Stimulated activated CD8-positive, alpha-beta memory T cell treated with anti-CD3 and anti-CD28 coated beads, Interleukin-15, amount 100 ng/mL, for 48 hours (primary cell): Measurements from ENCODE around the gene SLC9C2.
"Not testable (repeated sequence)": the region's sequence is repeated elsewhere in the genome, so short reads cannot be mapped to it uniquely, and the experiment has no call there.

Source experiments
- DNase-seq, 2 donors: peaks; one replicate each; pipeline ENCODE4 v3.0.0-alpha.2; 2020; ENCODE audit warnings: low read depth in 2 of 2

Gene SLC9C2

DNA sequence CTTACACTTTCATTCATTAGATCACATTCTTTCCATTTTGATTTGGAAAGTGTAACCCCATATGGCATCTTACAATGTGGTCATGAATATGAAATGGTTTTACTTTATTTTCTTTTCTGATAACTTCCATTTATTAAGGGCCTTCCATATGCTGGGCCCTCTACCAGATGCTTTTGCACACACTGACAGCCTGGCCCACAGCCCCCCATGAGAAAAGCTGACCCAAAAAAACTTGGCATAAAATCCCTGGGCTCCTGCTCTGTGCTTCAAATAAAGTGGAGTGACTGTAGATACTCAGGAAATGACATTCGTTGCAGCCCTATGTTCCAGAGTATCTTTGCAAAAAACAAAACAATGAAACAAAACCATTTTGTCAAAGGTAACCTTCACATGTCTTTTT, 76.9 kb downstream of the SLC9C2 start:
- DNase-seq: no peak

DNA sequence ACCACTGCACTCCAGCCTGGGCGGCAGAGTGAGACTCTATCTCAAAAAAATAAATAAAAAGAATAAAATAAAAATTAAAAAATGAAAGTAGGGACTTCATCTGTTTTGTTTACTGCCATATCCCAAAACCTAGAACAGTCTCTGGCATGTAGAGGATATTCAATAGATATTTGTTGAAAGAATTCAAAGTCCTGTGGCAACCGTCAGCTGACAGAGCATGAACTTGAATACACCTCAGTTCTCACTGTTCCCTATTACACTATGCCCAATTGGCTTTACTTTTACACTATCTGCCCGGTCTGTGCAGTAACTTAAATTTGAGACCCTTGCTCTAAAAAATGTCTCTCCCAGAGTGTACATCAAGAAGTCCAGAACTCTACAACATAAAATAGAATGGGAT, 79.5 kb downstream of the SLC9C2 start:
- DNase-seq: no peak

DNA sequence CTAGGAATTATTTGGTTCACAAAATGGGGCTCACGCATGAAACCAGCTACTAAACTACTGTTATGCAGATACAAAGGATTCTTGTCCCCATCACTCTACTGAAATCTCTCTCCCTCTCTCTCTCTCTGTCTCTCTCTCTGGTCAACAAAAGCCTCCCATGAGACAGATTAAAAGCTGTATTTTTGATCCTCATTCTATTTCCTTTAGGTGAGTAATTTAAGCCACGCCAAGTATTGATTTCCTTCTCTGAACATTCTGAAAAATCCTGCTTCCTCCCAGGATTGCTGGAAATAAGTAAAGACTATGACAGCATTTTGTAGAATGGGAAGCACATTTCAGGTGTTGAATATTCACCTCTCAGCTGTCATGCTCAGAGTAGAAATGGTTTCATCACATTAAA, 82.1 kb downstream of the SLC9C2 start:
- DNase-seq: no peak

DNA sequence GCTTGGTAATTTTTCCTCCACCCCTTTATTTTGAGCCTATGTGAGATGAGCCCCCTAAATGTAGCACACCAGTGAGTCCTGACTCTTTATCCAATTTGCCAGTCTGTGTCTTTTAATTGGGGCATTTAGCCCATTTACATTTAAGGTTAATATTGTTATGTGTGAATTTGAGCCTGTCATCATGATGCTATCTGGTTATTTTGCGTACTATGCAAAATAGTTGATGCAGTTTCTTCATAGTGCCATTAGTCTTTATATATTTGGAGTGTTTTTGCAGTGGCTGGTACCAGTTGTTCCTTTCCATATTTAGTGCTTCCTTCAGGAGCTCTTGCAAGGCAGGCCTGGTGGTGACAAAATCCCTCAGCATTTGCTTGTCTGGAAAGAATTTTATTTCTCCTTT, 88.4 kb downstream of the SLC9C2 start:
- not testable (repeated sequence) for DNase-seq

DNA sequence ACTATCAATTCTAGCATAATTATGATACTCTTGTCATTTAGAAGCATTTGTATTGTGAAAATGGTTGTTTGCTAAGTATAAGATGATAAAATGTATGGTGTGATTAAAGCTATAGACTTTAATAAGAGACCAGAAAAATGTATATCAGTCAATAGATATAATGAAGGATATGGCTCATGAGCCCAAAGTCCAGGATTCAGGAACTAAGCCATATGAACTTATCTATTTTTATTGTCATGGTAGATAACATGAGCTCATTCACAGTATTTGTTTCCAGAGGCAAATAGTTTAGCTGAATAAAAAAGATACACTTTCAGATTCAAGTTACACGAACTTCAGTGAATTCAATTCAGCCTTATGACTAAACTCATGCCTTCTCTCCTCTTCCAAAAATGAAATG, 93.1 kb downstream of the SLC9C2 start:
- no peak for DNase-seq

DNA sequence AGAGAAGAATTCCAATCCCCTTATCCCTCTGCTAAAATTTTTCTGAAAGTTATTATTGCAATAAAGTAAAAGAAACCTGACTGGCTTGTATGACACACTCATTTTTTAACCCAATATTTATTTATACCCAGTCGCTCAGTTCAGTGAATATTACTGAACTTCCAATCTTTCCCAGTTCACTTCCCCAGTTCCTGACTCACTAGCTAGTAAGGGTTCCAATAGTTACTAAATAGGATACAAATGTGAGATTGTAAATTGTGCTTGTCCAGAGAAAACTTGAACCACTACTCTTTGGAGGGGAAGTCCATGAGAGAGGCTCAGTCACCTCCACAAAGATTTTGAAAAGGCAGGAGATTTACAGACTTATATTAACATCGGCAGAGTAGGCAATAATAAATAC, 94.3 kb downstream of the SLC9C2 start:
- no peak for DNase-seq

DNA sequence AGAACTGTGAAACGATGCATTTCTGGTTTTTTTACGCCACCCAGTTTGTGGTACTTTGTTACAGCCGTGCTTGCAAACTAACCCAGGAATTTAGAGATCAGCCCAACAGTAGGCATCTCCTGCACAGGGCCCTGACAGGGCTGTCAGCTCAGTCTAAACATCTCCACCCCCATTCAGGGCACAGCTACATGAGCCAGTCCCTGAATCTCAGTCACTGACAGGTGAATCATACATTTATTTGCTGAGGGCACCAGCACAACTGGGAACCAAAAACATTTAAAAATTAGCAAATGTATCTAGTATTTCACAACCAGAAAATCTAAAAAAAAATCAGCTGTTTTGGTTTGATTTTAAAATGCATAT, 95.0 kb downstream of the SLC9C2 start:
- DNase-seq: no peak

DNA sequence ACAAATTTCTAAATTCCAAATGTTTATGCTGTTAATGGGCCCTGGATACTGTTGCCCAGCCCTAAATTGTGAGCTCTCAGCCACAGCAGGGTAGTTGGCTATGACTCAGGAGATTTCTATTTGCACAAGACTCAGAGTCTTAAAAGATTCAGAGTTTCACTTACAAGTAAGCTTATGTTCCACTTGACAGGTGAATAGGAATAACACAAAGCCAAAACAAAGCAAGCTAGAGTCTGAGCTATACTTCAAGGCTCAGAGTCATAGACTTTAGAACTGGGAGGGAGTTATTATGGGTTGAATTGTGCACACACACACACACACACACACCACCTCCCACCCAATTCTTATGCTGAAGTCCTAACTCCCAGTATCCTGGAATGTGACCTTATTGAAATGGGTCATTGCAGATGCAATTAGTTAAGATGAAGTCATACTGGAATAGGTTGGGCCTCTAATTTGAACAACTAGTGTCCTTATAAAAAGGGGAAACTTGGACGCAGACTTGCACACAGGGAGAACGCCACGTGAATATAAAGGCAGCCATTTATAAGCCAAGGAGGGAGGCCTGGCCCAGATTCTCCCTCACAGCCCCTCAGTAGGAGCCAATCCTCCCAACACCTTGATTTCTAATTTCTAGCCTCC, 95.5 kb downstream of the SLC9C2 start:
- no peak for DNase-seq

DNA sequence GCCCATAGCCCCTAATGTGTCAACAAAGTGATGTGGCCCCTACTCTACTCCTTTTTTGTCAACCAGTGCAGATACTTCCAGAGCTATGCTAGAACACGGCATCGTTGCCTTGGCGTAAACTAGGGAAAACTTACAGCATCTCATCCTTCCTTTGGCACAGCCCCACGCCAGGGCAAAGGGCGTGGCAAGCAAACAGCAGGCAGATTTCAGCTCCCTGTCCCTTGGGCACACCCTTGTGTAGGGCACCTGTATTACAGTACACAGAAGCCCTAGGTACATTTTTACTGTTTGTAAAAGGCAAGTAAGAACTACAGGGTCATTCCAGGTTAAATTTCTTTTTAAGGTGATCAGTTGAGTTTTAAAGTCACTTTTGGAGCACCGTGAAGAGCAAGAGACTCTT, 96.4 kb downstream of the SLC9C2 start:
- DNase-seq: no peak

DNA sequence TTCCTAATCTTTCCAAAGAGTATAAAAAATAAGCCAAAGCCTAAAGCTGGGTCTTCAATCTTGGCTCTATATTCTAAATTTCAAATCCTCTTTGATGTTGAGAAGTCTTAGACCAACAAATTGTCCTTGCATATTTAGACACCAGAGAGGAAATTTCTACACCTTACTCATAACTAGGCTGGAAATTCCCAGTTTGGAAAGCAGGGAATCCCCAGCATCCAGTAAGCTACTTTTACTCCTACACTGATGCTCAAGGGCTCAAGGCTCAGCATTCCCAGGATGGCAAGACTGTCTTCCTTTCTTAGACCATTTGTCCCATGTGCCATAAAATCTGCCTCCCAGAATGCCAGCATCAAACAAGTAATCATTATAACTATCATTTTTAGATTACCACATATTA, 97.5 kb downstream of the SLC9C2 start:
- no peak for DNase-seq

DNA sequence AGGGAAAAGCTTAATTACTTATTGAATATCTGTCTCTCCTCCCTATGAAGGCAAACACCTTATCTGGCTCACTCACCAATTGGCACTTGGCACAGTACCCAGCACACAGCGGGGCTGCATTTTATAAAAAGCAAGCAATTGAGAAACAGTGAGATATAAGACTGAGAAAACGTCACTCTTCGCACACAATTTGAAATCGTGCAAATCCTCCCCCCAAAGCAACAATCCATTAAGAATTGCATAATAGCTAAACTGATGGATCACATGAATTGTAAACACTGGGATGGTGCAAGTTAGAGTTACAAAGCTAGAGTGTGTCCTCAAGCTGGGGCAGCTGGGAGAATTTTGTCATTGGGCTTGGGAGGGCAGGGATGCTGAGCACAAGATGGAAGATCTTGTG, 98.6 kb downstream of the SLC9C2 start:
- no peak for DNase-seq

DNA sequence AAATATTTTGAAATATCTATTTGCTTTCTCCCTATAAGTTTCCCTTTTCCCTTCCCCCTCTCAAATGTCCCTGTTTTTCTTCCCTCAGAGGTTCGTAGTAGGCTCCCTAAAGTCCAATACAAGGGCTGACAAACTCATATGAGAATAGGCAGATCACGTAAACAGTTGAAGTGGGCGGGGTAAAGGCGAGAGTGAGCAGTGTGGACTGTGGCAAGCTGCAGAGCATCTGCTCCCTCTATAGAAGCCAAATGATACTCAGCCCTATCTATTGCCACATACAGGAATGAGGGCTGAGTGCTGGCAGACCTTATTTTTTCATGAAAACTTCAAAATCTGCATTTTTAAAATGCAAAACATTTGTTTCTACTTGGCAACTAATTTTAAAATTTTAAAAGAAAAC, 99.5 kb downstream of the SLC9C2 start:
- DNase-seq: no peak

DNA sequence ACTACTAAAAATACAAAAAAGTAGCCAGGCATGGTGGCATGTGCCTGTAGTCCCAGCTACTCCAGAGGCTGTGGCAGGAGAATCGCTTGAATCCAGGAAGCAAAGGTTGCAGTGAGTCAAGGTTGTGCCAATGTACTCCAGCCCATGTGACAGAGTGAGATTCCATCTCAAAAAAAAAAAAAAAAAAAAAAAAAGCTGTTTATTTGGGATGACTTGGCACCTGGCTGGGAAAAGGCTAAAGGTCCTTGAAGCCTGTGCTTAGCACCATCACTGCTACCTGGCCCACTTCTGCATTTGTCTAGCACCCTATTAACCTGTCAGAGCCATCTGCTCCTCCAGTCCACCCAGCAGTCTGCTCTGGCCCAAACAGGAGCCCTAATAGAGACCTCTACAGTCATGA, 100.8 kb downstream of the SLC9C2 start:
- no peak for DNase-seq

DNA sequence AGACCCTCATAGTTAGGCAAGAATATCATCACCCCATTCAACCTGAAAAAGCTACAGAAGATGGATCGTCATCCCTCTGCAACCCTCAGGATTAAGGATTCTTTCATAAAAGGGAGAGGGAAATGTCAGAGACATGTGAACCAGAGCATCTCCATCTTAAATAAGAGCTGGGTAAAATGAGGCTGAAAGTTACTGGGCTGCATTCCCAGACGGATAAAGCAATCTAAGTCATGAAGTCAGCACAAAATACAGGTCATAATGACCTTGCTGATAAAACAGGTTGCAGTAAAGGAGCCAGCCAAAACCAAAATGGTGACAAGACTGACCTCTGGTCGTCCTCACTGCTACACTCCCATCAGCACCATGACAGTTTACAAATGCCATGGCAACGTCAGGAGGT, 103.1 kb downstream of the SLC9C2 start:
- DNase-seq: no peak

DNA sequence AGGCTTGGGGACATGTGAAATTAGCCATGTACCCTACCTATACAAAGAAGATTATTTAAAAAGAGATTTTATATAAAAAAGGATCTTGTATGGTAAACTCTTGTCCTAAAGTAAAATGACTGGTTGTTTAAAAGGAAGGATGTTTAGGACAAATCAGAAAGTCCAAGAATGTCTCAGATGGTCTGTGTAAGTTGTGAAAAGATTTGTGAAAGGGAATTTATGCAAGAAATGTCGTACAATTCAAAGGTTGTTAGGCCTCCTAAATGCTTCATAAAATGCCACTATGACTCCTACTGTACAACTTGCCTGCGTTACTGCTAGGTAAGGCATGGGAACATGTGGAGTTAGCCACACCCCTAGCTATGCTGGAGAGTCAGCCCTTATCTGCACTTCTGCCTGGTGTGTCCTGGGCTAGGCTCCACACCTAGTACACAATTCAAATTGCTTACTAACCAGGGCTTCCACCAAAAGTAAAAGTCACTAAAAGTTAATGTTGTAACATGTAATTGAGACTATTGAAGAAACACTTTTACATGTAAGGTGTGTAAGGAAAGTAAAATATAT, 106.0 kb downstream of the SLC9C2 start:
- DNase-seq: no peak

DNA sequence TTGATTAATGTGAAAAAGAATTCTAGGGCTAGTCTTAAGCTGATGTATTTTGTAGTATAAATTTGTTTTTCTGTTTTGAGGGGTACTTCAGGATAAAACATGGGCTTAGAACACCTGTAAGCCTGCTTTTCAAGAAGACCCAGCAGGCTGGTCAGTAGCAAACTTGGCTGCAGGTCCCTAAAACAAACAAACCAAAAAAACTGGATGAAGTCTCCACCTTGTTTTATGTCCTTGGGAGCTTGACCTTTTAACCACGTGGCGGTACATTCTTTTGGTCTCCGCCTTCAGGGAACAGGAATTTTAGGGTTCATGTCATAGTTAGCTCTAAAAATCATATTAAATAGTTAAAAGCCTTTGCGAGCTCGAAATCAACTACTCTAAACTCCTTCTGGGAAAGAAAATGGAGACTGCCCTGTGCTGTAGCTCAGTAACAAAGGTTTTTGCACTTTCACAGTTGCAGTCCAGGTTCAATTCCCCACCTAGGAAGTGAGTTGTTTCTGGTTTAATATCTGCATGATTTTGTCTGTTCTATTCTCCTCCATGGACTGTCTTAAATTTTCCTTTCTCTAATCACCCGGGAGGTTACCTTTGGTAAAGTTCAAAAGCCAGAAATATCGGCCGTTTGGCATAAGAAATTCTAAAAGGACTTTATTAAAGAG, 107.1 kb downstream of the SLC9C2 start:
- DNase-seq: no peak

DNA sequence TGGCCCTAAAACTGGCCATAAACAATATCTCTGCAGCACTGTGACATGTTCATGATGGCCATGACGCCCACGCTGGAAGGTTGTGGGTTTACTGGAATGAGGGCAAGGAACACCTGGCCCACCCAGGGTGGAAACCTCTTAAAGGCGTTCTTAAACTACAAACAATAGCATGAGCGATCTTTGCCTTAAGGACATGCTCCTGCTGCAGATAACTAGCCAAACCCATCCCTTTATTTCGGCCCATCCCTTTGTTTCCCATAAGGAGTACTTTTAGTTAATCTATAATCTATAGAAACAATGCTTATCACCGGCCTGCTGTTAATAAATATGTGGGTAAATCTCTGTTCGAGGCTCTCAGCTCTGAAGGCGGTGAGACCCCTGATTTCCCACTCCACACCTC, 109.7 kb downstream of the SLC9C2 start:
- not testable (repeated sequence) for DNase-seq

DNA sequence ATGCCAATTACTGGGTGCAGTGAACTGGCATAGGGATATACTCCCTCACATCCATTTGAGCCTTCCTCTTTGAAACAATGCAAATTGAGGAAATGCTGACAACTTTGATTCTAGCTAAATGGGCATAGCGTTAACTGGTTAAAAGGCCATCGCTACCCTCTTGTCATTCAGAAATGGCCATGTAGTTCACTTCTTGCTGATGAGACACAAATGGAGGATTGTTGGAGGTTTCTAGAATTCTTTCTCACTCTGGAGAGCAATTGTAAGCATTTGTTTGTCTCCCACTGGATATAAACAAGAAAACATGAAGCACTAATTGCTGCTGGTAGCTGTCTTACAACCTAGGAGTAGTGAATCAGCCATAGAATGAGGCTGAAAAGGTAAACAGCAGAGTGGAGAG, 111.4 kb downstream of the SLC9C2 start:
- DNase-seq: no peak

DNA sequence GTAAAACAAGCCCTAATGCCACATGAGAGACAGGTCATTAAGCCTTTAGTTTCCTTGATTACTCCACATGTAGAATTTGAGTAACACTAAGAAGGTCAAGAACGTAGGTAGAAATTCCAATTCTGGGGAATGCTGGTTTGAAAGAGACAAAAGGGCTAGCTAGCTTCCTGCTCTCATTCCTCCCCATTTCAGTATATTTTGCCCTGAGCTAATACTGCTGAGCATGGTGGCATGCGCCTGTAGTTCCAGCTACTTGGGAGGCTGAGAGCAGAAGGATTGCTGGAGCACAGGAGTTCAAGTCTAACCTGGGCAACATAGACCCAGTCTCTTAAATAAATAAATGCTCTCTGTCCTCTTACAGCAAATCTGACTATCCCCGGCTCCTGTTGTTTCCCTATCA, 112.9 kb downstream of the SLC9C2 start:
- no peak for DNase-seq

DNA sequence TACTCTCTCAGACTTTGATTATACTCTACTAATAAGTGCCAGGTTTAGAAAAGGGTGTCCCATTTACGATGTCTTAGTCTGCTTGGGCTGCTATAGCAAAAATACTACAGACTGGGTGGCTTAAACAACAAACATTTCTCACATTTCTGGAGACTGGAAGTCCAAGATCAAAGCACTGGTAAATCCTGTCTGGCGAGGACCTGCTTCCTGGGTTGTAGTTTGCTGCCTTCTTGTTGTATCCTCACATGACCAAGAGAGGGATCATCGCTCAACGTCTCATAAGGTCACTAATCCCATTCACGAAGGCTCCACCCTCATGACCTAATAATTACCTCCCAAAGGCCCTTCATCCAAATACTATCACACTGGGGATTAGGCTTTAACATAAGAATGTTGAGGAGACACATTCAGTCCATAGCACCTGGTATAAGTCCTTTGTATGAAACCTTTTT, 113.7 kb downstream of the SLC9C2 start:
- no peak for DNase-seq

DNA sequence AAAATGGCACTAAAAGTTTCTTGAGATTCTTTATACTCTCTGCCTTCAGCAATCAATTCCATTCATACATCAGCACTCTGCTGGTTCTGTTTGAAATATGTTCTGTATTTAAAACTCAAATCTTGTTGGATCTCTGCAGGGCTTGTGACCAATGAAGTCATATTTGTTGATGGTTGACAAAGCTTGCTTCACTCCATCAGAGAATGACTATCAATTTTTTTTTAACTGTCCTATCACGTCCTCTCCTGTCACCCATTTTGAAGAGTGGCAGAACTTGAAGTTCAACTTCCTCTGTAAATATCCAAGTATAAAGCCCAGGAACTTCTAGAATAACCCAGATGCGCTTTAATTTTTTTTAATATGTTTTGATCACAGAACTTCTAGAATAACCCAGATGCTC, 114.9 kb downstream of the SLC9C2 start:
- DNase-seq: no peak

DNA sequence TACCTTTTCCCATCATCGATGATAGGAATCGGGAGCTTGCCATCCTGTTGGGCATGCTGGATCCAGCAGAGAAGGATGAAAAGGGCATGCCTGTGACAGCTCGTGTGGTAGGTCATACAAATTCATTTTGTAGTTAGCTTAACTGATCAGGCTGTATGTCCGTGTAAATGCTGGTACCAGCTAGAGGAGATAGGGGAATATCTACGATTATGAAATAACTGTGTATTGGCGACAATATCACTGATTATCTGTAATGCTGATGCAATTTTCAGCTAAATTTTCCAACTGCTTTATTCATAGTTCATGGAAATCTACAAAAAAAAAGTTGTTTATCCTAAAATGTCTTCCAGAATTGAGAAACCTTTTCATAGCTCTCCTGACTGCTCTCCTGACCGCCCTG, 117.5 kb downstream of the SLC9C2 start:
- DNase-seq: no peak

DNA sequence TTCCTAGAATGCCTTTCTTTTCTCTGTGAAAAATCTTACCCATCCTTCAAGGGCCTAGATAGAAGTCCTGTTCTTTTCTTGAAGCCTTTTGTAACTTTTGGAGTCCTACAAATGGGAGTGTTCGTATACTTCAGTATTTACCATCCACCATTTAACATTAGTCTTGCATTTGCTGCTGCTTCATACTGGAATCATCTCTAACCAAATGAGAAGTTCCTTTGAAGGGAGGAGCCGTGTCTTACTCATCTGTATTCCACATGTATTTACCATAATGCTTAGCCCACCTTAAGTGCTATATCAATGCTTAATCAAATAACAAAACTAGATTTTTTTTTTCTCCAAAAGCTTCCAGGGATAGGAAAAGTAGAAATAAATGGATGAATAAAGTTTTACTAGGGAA, 118.6 kb downstream of the SLC9C2 start:
- no peak for DNase-seq

DNA sequence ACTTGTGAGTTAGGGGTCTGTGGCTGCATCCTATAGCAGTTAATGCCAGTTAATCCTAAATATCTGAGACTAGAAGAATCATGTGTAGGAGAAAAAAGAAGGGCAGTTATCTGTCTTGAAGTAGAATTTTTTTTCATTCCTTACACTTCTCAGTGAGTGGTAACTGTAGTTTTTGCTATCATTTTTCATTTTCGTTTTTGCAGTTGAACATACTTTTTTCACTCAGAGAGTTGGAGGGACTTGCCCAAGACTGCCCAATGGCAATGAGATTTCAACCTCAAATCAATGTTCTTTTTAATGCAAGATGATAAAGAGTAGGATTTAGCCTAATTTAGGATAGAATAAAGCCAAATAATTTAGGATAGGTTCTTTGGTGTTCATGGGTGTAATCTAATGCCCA, 120.2 kb downstream of the SLC9C2 start:
- no peak for DNase-seq
